Esophagus muscularis mucosa (tissue), 3 donors: ENCODE data around the gene SCO2.

Experiments
- CTCF ChIP-seq, 3 experiments: fragments of 200-600 bp in 2 of 3; fragments of 450-650 bp in 1 of 3; sonication (generic) in 2 of 3; IDR thresholded peaks; one replicate each; pipeline ENCODE4 v1.5.1; 2017 to 2019; ENCODE audit warnings: antibody characterized with exemption in 3 of 3, mild to moderate bottlenecking in 2 of 3, moderate library complexity in 1 of 3
- POLR2AphosphoS5 ChIP-seq, 2 donors: sonication (generic); formaldehyde crosslinking; IDR thresholded peaks; one replicate each; pipeline ENCODE4 v1.6.1; 2017; ENCODE audit warnings: antibody characterized with exemption in 2 of 2

DNA sequence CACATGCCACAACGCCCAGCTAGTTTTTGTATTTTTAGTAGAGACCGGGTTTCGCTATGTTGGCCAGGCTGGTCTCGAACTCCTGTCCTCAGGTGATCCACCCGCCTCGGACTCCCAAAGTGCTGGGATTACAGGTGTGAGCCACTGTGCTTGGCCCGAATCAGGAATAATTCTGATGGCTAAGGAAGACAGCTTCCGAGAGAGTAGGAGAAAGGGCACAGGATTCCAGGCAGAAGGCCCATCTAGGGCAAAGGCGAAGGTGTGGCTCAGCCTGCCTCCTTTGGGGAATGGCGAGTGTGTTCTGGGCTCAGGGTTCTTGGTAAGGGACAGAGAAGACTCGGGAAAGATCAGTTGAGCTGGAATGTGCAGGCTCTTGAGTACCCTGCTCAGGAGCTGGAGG, 38.9 kb upstream of the SCO2 start:
- TF ChIP-seq POLR2AphosphoS5 (IDR thresholded peaks at IDR 0.05) (no peak), CTCF (IDR thresholded peaks at IDR 0.05) (no peak)
